ENCODE data around the gene RASAL2.

DNA sequence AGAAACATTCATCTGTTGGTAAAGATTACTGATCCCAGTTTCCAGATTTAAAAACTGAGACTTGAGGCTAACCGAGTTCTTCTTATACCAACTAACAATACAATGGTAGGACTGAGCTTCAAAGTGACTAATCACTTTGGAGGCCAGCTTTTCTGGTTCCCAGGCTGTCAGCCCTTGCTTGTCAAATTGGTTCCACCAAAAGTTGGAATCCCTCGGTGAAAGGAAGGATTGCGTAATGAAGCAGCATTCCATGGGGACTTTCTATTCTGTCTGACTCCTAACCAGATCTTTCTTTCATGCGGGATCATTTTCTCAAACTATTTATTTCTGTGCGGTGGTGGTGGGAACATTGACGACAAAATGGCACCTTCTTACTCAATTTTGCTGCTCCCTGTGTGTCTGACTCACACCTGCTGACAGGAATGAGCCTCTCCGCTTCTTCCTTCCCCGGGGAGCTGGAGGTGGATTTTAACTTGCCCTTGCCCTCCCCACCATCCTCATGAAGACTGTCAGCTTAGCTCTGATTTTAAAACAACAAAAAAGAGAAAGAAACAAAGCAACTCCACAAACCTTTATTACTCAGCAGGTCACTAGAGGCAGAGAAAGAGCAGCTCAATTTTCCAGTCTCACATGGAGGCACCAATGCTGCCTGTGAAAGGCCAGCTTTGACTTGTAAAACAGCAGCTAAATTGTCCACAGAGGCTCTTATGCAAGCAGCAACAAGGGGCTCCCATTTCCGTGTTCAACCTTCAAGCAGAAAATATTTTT is 32.9 kb upstream of the RASAL2 start:
- TF ChIP-seq CTCF (IDR thresholded peaks at IDR 0.05) = no peak
- no peak for TF ChIP-seq POLR2A (IDR thresholded peaks at IDR 0.05)
